Activated T-helper 1 cell treated with anti-CD3 and anti-CD28 coated beads, Interleukin-2, amount 50 U/mL, for 16 hours (primary cell): ENCODE measurements around the gene ADCY2.

Experiments used
- DNase-seq, 2 donors: peaks; one replicate each; pipeline ENCODE4 v3.0.0-alpha.2; 2020; ENCODE audit warnings: low read depth in 1 of 2, low spot score in 1 of 2

The ADCY2 gene

GRCh38 chr5:7728076-7728475 is 332.1 kb downstream of the ADCY2 start:
- DNase-seq = no peak

- no peak for DNase-seq
Measured at GRCh38 chr5:7741415-7742065, 345.6 kb downstream of the ADCY2 start.

GRCh38 chr5:7742241-7742656 is 346.3 kb downstream of the ADCY2 start:
- no peak for DNase-seq

- no peak for DNase-seq
Measured at GRCh38 chr5:7745882-7746610, 350.1 kb downstream of the ADCY2 start.

GRCh38 chr5:7747728-7748127 is 351.8 kb downstream of the ADCY2 start:
- DNase-seq = no peak

GRCh38 chr5:7749626-7750025 is 353.7 kb downstream of the ADCY2 start:
- no peak for DNase-seq

- DNase-seq = no peak
Measured at GRCh38 chr5:7751874-7752273, 355.9 kb downstream of the ADCY2 start.

GRCh38 chr5:7753181-7753580 is 357.2 kb downstream of the ADCY2 start:
- DNase-seq = no peak

GRCh38 chr5:7753596-7753995 is 357.7 kb downstream of the ADCY2 start:
- no peak for DNase-seq

GRCh38 chr5:7754490-7754889 is 358.6 kb downstream of the ADCY2 start:
- DNase-seq = no peak

GRCh38 chr5:7754997-7755596 is 359.2 kb downstream of the ADCY2 start:
- no peak for DNase-seq

GRCh38 chr5:7755958-7756357 is 360.0 kb downstream of the ADCY2 start:
- DNase-seq = no peak

GRCh38 chr5:7756453-7756852 is 360.5 kb downstream of the ADCY2 start:
- no peak for DNase-seq

- DNase-seq = no peak
Measured at GRCh38 chr5:7759257-7759871, 363.4 kb downstream of the ADCY2 start.

GRCh38 chr5:7759951-7760580 is 364.1 kb downstream of the ADCY2 start:
- DNase-seq = no peak

- DNase-seq = no peak
Measured at GRCh38 chr5:7762267-7762666, 366.3 kb downstream of the ADCY2 start.

GRCh38 chr5:7763621-7764072 is 367.7 kb downstream of the ADCY2 start:
- DNase-seq = no peak

GRCh38 chr5:7764452-7764851 is 368.5 kb downstream of the ADCY2 start:
- no peak for DNase-seq

- no peak for DNase-seq
Measured at GRCh38 chr5:7770436-7770835, 374.5 kb downstream of the ADCY2 start.

GRCh38 chr5:7772141-7772540 is 376.2 kb downstream of the ADCY2 start:
- no peak for DNase-seq

GRCh38 chr5:7773178-7773577 is 377.2 kb downstream of the ADCY2 start:
- DNase-seq = no peak
